Measurements from ENCODE around the gene CLTC.

GRCh38 chr17:59631276-59631675, 11.6 kb downstream of the CLTC start:
- TF ChIP-seq, protein P1, sequence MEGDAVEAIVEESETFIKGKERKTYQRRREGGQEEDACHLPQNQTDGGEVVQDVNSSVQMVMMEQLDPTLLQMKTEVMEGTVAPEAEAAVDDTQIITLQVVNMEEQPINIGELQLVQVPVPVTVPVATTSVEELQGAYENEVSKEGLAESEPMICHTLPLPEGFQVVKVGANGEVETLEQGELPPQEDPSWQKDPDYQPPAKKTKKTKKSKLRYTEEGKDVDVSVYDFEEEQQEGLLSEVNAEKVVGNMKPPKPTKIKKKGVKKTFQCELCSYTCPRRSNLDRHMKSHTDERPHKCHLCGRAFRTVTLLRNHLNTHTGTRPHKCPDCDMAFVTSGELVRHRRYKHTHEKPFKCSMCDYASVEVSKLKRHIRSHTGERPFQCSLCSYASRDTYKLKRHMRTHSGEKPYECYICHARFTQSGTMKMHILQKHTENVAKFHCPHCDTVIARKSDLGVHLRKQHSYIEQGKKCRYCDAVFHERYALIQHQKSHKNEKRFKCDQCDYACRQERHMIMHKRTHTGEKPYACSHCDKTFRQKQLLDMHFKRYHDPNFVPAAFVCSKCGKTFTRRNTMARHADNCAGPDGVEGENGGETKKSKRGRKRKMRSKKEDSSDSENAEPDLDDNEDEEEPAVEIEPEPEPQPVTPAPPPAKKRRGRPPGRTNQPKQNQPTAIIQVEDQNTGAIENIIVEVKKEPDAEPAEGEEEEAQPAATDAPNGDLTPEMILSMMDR (conservative IDR thresholded peaks at IDR 0.05; ENCODE audit: low read depth, low read length): no peak
- no peak for TF ChIP-seq EZH2phosphoT487 (IDR thresholded peaks at IDR 0.05; ENCODE audit: borderline replicate concordance, low read length)

Data from PC-3 (cell line).